Tibial artery (tissue), 4 donors: ENCODE data around the gene CRACR2A.

Source experiments
- DNase-seq, 2 donors: peaks; one replicate each; pipeline ENCODE4 v3.0.0-alpha.2; 2019
- H3K27ac ChIP-seq, 2 donors: fragments of 200-600 bp; sonication (generic) in 1 of 2; 1 replicate in 1 of 2; 2 replicates in 1 of 2; pipeline ENCODE4 v1.5.1; 2018 to 2019; ENCODE audit warnings: mild to moderate bottlenecking in 1 of 2
- H3K27me3 ChIP-seq, 2 donors: fragments of 200-600 bp; sonication (generic) in 1 of 2; one replicate each; pipeline versions ENCODE4 v1.5.1 to v1.6.0; 2016 to 2019
- H3K36me3 ChIP-seq, 3 donors: fragments of 200-600 bp; sonication (generic) in 2 of 3; one replicate each; pipeline ENCODE4 v1.5.1; 2016 to 2019; ENCODE audit warnings: mild to moderate bottlenecking in 2 of 3
- H3K4me1 ChIP-seq, 4 donors: fragments of 200-600 bp; sonication (generic) in 2 of 4; 1 replicate in 3 of 4; 2 replicates in 1 of 4; pipeline ENCODE4 v1.5.1; 2016 to 2019
- H3K4me3 ChIP-seq, 2 donors: fragments of 200-600 bp; sonication (generic) in 1 of 2; 1 replicate in 1 of 2; 2 replicates in 1 of 2; pipeline ENCODE4 v1.5.1; 2018 to 2019; ENCODE audit warnings: mild to moderate bottlenecking in 2 of 2
- H3K9me3 ChIP-seq, 3 donors: fragments of 200-600 bp; sonication (generic) in 1 of 3; one replicate each; pipeline ENCODE4 v1.5.1; 2016 to 2019
- intact Hi-C: fragments of 100-400 bp; cut with DNase I; formaldehyde crosslinking; loops from one replicate; pipeline ENCODE4 v1.15.0; 2023; ENCODE audit warnings: low total_unique reads
- TF ChIP-seq, protein P1 (sequence below), 2 experiments: fragments of 200-600 bp in 1 of 2; fragments of 450-650 bp in 1 of 2; IDR thresholded peaks; one replicate each; pipeline ENCODE4 v1.5.1; 2017 to 2019; ENCODE audit warnings: antibody characterized with exemption in 2 of 2, mild to moderate bottlenecking in 1 of 2, moderate library complexity in 1 of 2

The CRACR2A gene

DNA sequence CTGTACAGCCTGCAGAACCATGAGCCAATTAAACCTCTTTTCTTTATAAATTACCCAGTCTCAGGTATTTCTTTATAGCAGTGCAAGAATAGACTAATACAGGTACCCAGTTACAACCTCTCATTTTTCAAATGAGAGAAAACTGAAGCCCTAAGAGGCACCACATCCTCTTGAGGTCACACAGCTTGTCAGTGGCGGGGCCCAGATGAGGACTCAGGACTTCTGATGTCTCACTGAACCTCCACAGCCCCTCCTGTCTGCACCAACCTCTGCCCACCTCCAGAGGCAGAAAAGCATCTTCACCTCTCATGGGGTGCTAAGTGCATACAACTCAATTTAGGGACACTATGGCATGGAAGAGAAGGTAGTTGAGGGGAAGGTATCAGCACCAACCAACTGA is 120.7 kb downstream of the CRACR2A start:
- no peaks in the 10 kb centered on the region for H3K4me1 ChIP-seq
- H3K27ac ChIP-seq = no peak overlapping the region
- no peaks in the 10 kb centered on the region for H3K36me3 ChIP-seq
- H3K4me3 ChIP-seq = no peak overlapping the region
- no peaks in the 10 kb centered on the region for H3K27me3 ChIP-seq
- intact Hi-C loops = no loop called here
- no peak for DNase-seq
- no peaks in the 10 kb centered on the region for H3K9me3 ChIP-seq
- TF ChIP-seq, protein P1, sequence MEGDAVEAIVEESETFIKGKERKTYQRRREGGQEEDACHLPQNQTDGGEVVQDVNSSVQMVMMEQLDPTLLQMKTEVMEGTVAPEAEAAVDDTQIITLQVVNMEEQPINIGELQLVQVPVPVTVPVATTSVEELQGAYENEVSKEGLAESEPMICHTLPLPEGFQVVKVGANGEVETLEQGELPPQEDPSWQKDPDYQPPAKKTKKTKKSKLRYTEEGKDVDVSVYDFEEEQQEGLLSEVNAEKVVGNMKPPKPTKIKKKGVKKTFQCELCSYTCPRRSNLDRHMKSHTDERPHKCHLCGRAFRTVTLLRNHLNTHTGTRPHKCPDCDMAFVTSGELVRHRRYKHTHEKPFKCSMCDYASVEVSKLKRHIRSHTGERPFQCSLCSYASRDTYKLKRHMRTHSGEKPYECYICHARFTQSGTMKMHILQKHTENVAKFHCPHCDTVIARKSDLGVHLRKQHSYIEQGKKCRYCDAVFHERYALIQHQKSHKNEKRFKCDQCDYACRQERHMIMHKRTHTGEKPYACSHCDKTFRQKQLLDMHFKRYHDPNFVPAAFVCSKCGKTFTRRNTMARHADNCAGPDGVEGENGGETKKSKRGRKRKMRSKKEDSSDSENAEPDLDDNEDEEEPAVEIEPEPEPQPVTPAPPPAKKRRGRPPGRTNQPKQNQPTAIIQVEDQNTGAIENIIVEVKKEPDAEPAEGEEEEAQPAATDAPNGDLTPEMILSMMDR (IDR thresholded peaks at IDR 0.05) = no peak

- DNase-seq = no peak
- Histone ChIP-seq H3K36me3 (no peaks in the 10 kb centered on the region), H3K4me1 (no peaks in the 10 kb centered on the region), H3K27ac (no peak overlapping the region), H3K9me3 (no peaks in the 10 kb centered on the region), H3K27me3 (no peaks in the 10 kb centered on the region), H3K4me3 (no peak overlapping the region)
- intact Hi-C loops = no loop called here
- TF ChIP-seq, protein P1 (IDR thresholded peaks at IDR 0.05) = no peak
These were observed 121.2 kb downstream of the CRACR2A start for GRCh38 chr12:3631759-3632158.

- no peak for DNase-seq
- Histone ChIP-seq H3K27me3 (no peaks in the 10 kb centered on the region), H3K27ac (no peak overlapping the region), H3K4me1 (no peaks in the 10 kb centered on the region), H3K36me3 (no peaks in the 10 kb centered on the region), H3K4me3 (no peak overlapping the region), H3K9me3 (no peaks in the 10 kb centered on the region)
- intact Hi-C loops = no loop called here
- TF ChIP-seq, protein P1 (IDR thresholded peaks at IDR 0.05) = no peak
These were observed 121.7 kb downstream of the CRACR2A start for GRCh38 chr12:3631272-3631637.

DNA sequence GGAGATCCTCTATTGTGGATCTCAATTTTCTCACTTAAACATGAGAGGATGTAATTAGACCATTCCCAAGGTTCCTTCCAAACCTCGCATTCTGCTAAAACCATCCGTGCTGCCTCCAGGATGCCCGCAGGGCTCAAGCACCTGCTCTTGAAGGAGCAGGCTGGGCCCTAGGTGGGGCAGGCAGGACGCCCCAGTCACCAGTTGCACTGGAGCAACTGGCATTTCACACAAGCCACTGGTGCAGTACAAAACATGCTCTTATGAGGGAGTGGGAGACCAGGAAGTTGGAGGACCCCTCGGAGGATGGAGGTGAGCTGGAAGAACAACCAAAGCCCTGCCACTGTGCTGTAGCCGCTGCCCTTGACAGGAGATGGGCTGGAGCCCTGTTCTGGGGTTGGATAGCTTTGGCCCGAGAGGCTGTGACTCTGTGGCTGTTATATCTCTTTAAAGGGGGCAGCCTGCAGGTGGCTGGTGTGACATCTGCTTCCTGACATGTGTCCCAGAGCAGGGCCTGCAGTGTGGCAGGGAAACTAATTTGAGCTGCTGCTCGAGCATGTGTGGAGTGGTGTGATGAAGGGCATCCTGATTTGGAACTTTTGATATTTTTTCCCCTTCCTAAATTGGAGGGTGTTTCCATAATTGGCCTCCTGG is 122.2 kb downstream of the CRACR2A start:
- H3K36me3 ChIP-seq = no peaks in the 10 kb centered on the region
- no peak overlapping the region for H3K4me3 ChIP-seq
- no peaks in the 10 kb centered on the region for H3K4me1 ChIP-seq
- H3K27ac ChIP-seq = no peak overlapping the region
- no peaks in the 10 kb centered on the region for H3K9me3 ChIP-seq
- no peak for DNase-seq
- H3K27me3 ChIP-seq = no peaks in the 10 kb centered on the region
- TF ChIP-seq, protein P1 (IDR thresholded peaks at IDR 0.05) = no peak
- intact Hi-C loops = no loop called here

- TF ChIP-seq, protein P1 (IDR thresholded peaks at IDR 0.05) = no peak
- Histone ChIP-seq H3K4me3 (no peak overlapping the region), H3K27me3 (no peaks in the 10 kb centered on the region), H3K4me1 (no peaks in the 10 kb centered on the region), H3K27ac (no peak overlapping the region), H3K9me3 (no peaks in the 10 kb centered on the region), H3K36me3 (no peaks in the 10 kb centered on the region)
- intact Hi-C loops = no loop called here
- no peak for DNase-seq
These were observed 122.8 kb downstream of the CRACR2A start for GRCh38 chr12:3630111-3630510.
